ENCODE measurements around the gene TNNC1.

The TNNC1 gene

GRCh38 chr3:52428151-52429005 lies 25.5 kb downstream of the TNNC1 start:
- peak; percentile 28 for DNase-seq

GRCh38 chr3:52423173-52423572 lies 30.7 kb downstream of the TNNC1 start:
- no peak for DNase-seq

DNA sequence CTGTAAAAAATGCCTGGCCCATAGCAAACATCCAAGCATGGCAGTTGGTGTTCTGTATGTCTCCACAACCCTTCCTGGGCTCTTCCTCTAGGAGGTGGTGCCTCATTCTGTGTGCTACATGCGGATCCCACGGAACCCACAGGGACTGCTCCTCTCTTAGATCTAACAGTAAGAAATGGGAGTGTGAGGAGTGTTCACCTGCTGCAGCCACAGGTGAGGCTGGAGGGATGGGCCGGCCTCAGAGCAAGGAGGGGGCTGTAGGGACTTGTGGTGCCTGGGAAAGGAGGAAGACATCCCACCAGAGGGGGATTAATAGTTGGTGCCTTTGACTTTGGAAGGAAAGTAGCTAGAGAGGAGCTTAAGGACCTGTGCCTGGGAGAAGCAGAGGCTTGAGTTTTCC lies 31.2 kb downstream of the TNNC1 start:
- no peak for DNase-seq

DNA sequence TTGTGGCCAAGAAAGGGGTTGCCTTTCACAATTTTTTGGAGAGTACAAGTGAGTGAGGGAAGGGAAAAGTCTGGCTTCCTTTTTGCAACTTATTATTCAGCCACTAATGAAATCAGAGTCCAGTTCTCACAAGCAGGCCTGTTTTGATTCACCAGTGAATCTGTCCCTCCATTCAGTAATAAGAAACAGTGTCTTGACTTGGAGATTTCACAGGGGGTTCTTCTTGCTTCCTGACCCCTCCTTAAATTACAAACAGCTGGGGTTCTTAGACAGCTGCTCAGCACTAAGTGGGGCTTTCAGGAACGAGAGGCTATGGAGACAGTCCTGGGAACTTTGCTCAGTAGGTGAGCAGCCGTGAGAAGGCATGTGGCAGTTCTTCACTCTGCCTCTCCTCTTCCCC lies 33.5 kb downstream of the TNNC1 start:
- no peak for DNase-seq

GRCh38 chr3:52415800-52416199 lies 38.0 kb downstream of the TNNC1 start:
- DNase-seq, result no peak

DNA sequence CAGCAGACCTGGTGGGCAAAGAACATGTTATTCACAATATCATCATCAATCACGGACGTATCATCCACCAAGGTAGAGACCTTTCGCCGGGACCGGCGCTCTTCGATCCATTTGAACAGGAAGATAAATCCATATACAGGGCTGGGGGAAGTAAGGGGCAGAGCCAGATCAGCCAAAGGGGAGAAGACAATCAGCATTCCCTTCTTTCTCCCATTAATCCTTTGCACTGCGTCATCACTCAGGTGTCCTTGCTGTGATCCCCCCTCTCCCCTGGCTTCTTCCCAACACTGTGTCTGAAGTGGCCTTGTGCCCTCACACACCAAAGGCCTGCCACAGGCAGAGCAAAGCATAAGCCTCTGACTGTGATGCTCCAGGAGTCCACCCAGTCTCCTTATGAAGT lies 45.4 kb downstream of the TNNC1 start:
- DNase-seq, result no peak

DNA sequence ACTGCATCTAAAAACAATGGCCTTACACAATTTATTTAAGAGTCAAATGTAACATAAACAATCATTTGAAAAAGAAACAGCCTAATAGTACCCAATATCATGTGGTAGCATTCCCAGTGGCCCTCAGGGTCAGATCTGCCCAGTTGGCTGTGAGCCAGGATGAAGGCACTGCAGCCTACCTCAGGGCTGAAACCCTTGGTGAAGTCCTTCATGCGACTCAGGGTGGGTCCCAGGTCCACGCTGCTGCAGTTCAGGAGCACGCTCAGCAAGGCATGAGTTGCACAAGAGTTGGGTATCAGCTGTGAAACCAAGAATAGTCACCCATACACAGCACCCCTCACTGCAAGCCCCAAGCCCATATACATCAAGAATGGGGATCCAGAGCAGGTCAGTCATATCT lies 46.1 kb downstream of the TNNC1 start:
- no peak for DNase-seq

DNA sequence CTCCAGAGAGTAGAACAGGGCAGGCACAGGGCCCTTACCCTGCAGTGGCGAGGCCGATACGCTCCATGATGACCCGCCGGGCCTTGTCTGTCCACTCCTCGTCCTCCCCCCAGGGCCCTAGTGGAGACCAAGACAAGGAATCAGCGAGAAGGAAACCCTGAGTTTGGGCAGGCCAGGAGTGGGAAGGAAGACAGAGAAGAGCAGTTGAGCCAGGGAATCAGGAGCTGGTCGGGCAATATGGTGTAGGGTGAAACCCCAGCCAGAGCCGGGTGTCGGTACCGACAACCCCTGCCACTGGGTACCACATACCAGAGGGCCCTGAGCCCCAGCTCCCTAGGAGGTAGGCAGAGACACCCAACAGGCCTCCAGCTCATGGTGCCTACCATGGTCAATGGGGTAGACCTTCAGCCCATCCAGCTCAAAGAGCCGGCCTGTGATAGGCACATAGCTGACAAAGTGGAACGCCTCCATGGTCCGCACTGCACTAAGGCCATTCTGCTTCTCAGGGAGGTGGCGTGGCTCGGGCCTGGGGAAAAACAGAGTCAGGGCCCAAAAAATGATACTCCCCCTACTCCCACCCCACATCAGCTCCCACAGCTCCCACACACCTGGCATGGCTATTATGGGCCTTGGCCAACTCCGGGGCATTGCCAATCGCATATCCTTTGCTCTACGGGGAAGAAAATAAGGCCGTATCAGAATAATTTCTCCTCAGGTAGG lies 46.9 kb downstream of the TNNC1 start:
- no peak for DNase-seq

GRCh38 chr3:52406231-52406661 lies 47.6 kb downstream of the TNNC1 start:
- no peak for DNase-seq

DNA sequence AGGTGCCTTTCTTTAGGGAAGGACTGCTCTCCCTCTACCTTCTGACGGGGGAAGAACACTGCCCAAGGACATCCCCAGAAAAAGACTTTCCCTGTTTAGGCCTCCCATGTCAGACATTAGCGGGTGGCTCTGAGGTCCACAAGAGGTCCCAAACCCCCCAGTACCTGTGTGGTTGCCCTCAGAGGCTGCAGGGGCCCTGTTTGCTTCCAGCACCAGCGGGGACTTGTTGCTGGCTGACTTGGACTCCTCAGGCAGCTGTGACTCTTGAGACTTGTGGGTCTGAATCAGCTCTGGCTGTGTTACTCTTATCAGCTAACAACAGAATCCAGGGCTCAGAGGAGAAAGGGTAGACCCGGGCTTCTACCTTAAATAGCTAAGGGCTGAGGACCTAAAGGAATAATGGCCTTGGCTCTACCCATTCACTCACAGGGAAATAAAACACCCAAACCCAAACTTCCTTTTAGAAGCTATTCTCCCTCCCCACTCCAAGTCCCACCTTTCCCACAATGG lies 48.2 kb downstream of the TNNC1 start:
- DNase-seq, result no peak

- DNase-seq, result no peak
These were observed 48.8 kb downstream of the TNNC1 start for GRCh38 chr3:52405066-52405465.

- DNase-seq, result no peak
These were observed 49.5 kb downstream of the TNNC1 start for GRCh38 chr3:52404391-52404790.

- no peak for DNase-seq
These were observed 49.9 kb downstream of the TNNC1 start for GRCh38 chr3:52403955-52404354.

GRCh38 chr3:52403271-52403841 lies 50.5 kb downstream of the TNNC1 start:
- DNase-seq, result no peak

GRCh38 chr3:52402706-52403270 lies 51.1 kb downstream of the TNNC1 start:
- DNase-seq, result no peak

- no peak for DNase-seq
These were observed 51.7 kb downstream of the TNNC1 start for GRCh38 chr3:52402101-52402521.

GRCh38 chr3:52401551-52401950 lies 52.3 kb downstream of the TNNC1 start:
- no peak for DNase-seq
